ENCODE measurements around the gene NCOA1. TPM values are rescaled to one million over a fixed set of nuclear protein-coding genes. Genes with fewer than 3 reads are reported as not detected.

NCOA1 gene
- total and polyA plus RNA-seq, 2 of the 4 experiments (the other 2 are of a cell fraction), result 6.7 to 11.3 TPM

DNA sequence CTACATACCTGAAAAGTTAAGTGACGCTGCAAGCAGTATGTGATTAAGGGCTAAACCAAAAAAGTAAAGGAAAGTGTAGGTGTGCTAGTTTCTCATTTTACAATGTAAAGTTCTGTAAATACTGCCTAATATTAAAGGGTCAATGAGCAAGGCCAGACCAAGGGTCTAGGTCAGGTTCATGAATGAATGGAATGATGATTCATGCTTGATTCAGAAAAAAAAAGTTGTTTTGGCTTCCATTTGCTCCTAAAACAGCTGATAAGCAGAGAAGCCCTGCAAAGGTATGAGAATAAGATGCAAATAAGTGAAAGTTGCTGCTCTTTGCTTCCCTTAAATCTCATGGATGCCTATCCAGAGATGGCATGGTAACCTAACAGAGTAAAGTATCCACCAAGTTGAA is 240.9 kb downstream of the NCOA1 start:
- no peak overlapping the region for H3K4ac ChIP-seq (ENCODE audit: low read depth, low read length)
- peaks cover 2% of the 10 kb centered on the region; the same call in 1 of the 2 replicates for H3K9me1 ChIP-seq (ENCODE audit: insufficient read depth, low read length)
- TF ChIP-seq NFE2L2 (IDR thresholded peaks at IDR 0.05; ENCODE audit: low read depth, low read length), result no peak
- TF ChIP-seq POLR2A (IDR thresholded peaks at IDR 0.05; ENCODE audit: low read depth, low read length), result no peak
- TF ChIP-seq, protein P1, sequence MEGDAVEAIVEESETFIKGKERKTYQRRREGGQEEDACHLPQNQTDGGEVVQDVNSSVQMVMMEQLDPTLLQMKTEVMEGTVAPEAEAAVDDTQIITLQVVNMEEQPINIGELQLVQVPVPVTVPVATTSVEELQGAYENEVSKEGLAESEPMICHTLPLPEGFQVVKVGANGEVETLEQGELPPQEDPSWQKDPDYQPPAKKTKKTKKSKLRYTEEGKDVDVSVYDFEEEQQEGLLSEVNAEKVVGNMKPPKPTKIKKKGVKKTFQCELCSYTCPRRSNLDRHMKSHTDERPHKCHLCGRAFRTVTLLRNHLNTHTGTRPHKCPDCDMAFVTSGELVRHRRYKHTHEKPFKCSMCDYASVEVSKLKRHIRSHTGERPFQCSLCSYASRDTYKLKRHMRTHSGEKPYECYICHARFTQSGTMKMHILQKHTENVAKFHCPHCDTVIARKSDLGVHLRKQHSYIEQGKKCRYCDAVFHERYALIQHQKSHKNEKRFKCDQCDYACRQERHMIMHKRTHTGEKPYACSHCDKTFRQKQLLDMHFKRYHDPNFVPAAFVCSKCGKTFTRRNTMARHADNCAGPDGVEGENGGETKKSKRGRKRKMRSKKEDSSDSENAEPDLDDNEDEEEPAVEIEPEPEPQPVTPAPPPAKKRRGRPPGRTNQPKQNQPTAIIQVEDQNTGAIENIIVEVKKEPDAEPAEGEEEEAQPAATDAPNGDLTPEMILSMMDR (conservative IDR thresholded peaks at IDR 0.05; ENCODE audit: low read depth, low read length), result no peak
- no peak for TF ChIP-seq CHD1 (IDR thresholded peaks at IDR 0.05; ENCODE audit: low read depth, low read length)
- TF ChIP-seq, protein P2, sequence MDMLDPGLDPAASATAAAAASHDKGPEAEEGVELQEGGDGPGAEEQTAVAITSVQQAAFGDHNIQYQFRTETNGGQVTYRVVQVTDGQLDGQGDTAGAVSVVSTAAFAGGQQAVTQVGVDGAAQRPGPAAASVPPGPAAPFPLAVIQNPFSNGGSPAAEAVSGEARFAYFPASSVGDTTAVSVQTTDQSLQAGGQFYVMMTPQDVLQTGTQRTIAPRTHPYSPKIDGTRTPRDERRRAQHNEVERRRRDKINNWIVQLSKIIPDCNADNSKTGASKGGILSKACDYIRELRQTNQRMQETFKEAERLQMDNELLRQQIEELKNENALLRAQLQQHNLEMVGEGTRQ (IDR thresholded peaks at IDR 0.05; ENCODE audit: low read depth, low read length), result no peak
- TF ChIP-seq MAZ (IDR thresholded peaks at IDR 0.05; ENCODE audit: borderline replicate concordance, low read depth, low read length), result no peak
- no peak for TF ChIP-seq RAD21 (IDR thresholded peaks at IDR 0.05; ENCODE audit: low read length)
- no peak for TF ChIP-seq FOS (IDR thresholded peaks at IDR 0.05; ENCODE audit: low read depth, low read length)
- no peak overlapping the region for H2AK5ac ChIP-seq (ENCODE audit: low read depth, low read length)
- H3K36me3 ChIP-seq (ENCODE audit: control insufficient read depth, insufficient read depth, low read length), result peaks cover 4% of the 10 kb centered on the region; the same call in 1 of the 2 replicates
- no peaks in the 10 kb centered on the region for H3K9me3 ChIP-seq (ENCODE audit: control insufficient read depth, insufficient read depth, low read length)
- H4K8ac ChIP-seq (ENCODE audit: low read depth in 2 of 2, low read length in 2 of 2), result no peak overlapping the region; a peak in 1 of 4 replicates
- H4K91ac ChIP-seq (ENCODE audit: insufficient read depth, low read depth, low read length), result no peak overlapping the region
- H2BK5ac ChIP-seq (ENCODE audit: low read depth, low read length, poor library complexity, severe bottlenecking), result no peak overlapping the region
- intact Hi-C loops (cut with micrococcal nuclease), result no loop called here
- dilution Hi-C loops (cut with HindIII; ENCODE audit: low sequenced_read_pairs, unreplicated experiment), result no loop called here
- H3K14ac ChIP-seq (replicated peaks; ENCODE audit: low read depth, low read length), result no peak overlapping the region
- H3K18ac ChIP-seq (ENCODE audit: low read depth, low read length), result no peak overlapping the region
- H2BK120ac ChIP-seq (ENCODE audit: low read depth, low read length), result no peak overlapping the region
- H3K9ac ChIP-seq (ENCODE audit: low read depth, low read length), result no peak overlapping the region
- in situ Hi-C loops (cut with MboI; ENCODE audit: low sequenced_read_pairs), result no loop called here
- no peak overlapping the region for H3K4me3 ChIP-seq (ENCODE audit: insufficient read depth, low read depth, low read length)
- no peak overlapping the region for H2AK9ac ChIP-seq (replicated peaks; ENCODE audit: low read depth, low read length, poor library complexity)
- H3K79me1 ChIP-seq (ENCODE audit: low read depth in 1 of 2, low read length in 2 of 2), result no peaks in the 10 kb centered on the region
- no peak overlapping the region for H3K56ac ChIP-seq (ENCODE audit: extremely low read depth, insufficient read depth, low read length)
- no peaks in the 10 kb centered on the region for H4K20me1 ChIP-seq (ENCODE audit: insufficient read depth, low read length)
- no peak overlapping the region for H2AFZ ChIP-seq (replicated peaks; ENCODE audit: low read length, poor library complexity)
- H3K4me1 ChIP-seq (ENCODE audit: control insufficient read depth, insufficient read depth, low read length), result peaks cover 4% of the 10 kb centered on the region
- no peak overlapping the region for H3K23ac ChIP-seq (ENCODE audit: low read depth, low read length)
- peak; percentile 21 for ATAC-seq (ENCODE audit: low read depth)
- no peak overlapping the region for H3K4me2 ChIP-seq (ENCODE audit: low read depth, low read length)
- H3K27ac ChIP-seq (ENCODE audit: insufficient read depth, low read length), result no peak overlapping the region
- H2BK15ac ChIP-seq (ENCODE audit: low read depth, low read length), result no peak overlapping the region
- ChIA-PET CTCF (no interaction called here), POLR2A (ENCODE audit: unreplicated experiment) (no interaction called here)
- no peak for DNase-seq
- BruUV-seq (replicated peaks), result no TSS peak
- WGBS, 2 experiments (ENCODE audit: extremely low coverage in 2 of 2, insufficient read length in 1 of 2), result no CpG with 5 or more reads among the region's 1 CpG
- H3K27me3 ChIP-seq (ENCODE audit: control insufficient read depth, insufficient read depth, low read length), result no peaks in the 10 kb centered on the region
- H4K5ac ChIP-seq (ENCODE audit: low read depth, low read length), result no peak overlapping the region
- H2BK20ac ChIP-seq (ENCODE audit: low read depth, low read length), result peak overlapping the region; percentile 11; the same call in 1 of the 2 replicates

All from IMR-90 (cell line).